GM18520 (cell line): ENCODE data around the gene GYG2.
"Not testable (repeated sequence)": the region's sequence is repeated elsewhere in the genome, so short reads cannot be mapped to it uniquely, and the experiment has no call there.

Experiments used
- ATAC-seq: cut with Tn5 transposase; IDR thresholded peaks from one replicate; pipeline ENCODE4 v1.9.1; 2021; ENCODE audit not compliant: unreplicated experiment

GYG2 gene

DNA sequence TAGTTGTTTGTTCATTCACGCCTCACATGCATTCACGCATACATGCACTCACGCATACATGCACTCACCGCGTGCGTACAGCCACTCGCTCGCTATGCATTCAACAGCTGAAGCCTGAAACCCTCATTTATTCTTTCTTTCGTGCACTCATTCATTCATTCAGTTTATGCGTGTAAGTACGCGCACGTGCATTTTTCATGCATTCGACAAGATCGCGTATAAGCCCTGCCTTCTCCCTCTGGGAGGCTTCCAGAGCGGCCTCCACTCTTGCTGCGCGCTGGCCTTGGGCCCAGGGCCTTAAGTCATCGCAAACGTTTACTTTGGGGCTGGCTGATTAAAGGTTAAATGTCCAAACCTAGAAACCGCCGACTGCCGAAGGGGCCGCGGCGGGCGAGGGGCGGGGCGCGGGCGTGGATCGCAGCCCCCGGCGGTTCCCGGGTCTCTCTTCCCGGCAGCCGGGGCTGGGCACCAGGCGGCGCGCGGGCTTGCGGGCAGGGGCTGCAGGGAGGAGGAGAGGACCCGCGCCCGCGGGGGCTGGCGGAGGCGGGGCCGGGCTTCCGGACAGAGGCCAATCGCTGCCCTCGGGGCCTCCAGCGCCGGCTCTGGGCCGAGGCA, at the start of gene GYG2:
TSS of gene GYG2 (plus strand) at position 587 of the 615 bp plus-strand sequence. CDS start 1,259 bp downstream, outside the sequence.
- no peak for ATAC-seq

DNA sequence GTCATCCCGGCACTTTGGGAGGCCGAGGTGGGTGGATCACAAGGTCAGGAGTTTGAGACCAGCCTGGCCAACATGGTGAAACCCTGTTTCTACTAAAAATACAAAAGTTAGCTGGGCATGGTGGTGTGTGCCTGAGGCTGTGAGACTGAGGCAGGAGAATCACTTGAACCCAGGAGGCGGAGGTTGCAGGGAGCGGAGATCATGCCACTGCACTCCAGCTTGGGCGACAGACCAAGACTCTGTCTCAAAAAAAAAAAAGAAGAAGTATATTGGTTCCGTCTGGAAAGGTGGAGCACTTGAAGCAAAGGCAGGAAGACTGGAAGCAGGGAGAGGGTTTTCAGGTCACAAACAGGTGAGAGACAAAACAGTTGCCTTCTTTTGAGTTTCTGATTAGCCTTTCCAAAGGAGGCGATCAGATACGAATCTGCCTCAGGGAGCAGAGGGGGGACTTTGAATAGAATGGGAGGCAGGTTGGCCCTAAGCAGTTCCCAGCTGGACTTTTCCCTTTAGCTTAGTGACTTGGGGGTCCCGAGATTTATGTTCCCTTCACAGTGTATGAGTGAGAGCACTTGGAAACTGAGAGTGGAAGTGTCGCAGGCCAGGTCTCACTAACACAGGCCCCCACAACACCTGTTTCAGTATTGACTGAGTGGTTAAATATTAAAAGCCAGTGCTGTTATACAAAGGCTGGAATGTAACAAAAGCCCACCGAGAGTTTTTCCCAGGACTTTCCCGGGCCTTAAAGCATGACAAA, 48.1 kb upstream of the GYG2 start:
- not testable (repeated sequence) for ATAC-seq

DNA sequence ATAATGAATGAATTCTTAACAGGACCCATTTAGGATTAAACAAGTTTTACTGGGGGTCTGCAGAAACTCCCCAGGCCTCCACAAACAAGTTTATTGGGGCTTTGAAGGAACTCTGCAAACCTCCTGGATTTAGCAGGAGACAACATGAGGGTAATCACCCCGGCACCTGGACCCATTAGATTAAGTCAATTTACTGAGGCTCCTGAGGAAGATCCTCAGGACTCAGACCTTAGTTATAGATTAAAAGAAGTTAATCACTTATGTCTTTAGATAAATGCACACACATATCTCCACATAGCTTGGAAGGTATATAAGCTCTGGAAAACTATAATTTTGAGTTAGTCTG, 47.5 kb upstream of the GYG2 start:
- no peak for ATAC-seq

DNA sequence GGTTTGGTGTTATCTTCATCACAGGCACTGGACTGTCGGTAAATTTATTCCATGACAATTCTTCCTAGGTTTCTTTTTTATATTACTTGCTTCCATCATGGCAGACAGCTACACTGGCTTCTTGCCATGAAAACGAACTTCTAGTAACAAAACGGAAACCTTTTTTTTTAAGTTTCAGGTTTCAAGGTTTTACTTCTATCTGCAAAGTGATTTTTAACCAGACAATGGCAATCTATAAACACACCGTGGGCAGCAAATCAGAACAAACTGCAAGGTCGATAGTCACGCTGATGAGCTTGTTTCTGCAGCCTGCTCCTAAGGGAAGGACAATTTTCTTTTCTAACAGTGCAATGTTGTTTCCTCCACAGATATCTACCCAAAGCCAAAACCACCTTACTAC, 47.0 kb upstream of the GYG2 start:
- ATAC-seq: no peak

DNA sequence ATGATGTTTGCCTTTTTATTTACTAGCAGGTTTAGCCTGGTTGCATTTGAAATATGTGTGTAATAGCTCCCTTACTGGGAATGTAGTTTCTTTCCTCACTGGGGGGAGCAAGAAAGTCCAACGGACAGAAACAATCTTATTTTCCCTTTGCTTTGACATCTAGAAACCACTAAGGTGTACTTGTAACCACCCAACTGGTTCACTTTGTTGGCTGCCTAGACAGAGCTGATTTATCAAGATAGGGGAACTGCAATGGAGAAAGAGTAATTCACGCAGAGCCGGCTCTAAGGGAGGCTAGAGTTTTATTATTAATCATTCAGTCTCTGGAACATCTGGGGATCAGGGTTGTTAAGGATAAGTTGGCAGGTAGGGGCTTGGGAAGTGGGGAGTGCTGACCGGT, 46.6 kb upstream of the GYG2 start:
- no peak for ATAC-seq

DNA sequence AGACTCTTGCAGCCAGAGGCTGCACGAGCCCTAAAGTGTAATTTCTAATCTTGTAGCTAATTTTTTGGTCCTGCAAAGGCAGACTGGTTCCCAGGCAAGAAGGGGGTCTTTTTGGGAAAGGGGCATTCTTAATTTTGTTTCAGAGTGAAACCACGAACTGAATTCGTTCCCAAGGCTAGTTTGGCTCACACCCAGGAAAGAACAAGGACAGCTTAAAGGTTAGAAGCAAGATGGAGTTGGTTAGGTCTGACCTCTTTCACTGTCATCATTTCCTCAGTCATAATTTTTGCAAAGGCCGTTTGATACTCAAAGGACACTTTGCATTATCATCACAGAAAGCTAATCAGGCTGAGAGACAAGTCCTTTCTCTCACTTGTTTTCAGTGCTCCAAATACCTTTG, 46.0 kb upstream of the GYG2 start:
- no peak for ATAC-seq

DNA sequence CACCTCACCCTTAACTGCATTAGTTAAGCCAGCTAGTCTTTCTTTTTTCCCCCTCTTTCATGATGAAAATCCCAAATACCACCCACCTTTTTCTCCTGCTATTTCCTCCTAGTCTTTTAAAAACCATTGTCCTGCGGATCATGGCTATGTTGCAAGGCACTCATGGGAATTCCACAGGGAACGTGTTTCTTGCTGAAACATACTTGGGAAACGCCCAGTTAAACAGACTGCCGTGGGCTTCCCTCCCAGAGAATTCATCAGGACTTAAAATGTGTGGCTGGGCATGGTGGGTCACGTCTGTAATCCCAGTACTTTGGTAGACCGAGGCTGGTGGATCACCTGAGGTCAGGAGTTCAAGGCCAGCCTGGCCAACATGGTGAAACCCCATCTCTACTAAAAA, 44.7 kb upstream of the GYG2 start:
- ATAC-seq: no peak

DNA sequence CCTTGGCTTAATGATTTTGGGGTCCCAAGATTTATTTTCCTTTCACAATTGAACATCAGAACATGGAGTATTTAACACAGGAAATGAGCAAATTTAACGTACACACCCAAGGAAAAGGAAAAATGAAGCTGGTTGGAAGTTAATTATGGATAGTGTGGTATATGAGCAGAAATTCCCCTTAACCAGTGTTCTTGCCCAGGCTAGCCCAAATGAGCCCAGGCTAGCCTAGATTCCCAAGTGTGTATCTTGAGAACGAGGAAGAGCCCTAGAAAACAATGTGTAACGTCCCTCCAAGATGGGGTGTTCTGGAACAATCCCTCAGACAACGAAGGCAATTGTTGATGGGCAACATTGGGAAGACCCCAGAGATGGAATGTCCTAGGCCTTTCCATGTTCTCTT, 43.2 kb upstream of the GYG2 start:
- no peak for ATAC-seq

DNA sequence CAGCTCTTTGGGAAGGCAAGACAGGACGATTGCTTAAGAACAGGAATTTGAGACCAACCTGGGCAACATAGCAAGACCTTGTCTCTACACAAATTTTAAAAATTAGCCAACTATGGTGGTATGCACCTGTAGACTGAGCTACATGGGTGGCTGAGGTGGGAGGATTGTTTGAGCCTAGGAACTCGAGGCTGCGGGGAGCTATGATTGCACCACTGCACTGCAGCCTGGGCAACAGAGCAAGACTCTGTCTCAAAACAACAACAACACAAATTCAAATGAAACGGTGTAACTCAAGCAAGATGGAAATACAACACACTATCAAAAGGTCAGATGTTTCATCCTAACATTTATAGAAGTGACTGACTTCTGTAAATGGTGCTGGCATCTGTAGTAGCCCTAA, 39.8 kb upstream of the GYG2 start:
- ATAC-seq: no peak

DNA sequence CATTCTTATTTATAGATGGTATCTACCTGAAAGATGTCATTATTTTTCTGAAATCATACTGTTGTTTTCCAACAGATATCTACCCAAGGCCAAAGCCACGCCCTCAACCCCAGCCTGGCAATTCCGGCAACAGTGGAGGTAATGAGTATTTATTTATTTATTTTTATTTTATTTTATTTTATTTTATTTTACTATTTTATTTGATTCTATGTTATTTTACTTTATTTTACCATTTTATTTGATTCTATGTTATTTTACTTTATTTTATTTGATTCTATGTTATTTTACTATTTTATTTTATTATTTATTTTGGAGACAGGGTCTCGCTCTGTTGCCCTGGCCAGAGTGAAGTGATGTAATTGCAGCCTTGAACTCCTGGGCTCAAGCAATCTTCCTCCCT, 39.2 kb upstream of the GYG2 start:
- no peak for ATAC-seq

DNA sequence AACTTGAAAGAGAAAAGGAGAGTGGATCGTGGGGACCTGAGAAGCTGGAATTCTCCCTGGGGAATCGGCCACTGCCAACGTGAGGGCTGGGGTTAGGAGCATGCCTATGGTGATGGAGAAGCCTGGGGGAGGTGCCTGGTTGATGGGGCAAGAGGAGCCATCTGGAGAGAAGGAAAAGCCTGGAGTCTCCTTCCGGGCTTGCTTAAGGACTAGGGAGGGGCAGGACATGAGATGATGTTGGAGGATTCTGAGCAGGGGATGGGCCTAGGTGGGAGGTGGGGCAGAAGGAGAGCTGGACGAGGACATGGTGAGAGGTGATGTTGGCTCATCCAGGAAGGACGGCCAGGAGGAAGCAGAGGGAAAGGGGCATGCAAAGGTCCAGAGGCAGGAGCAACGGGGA, 35.0 kb upstream of the GYG2 start:
- ATAC-seq: no peak

DNA sequence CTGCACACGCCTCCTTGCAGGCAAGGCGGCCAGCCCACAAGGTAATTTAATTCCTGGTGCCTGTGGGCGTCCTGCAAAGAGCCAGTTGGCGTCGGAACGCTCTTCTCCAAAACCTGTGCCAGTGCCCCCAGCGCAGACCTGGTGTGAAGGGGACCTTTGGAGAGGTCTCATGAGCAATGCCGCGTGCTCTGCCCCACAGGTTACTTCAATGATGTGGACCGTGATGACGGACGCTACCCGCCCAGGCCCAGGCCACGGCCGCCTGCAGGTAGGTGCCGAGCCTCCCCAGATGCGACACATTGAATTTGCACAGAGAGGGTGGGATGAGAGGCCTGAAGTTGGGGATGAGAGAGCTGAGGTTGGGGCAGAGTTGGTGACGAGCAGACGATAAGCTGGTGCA, 34.4 kb upstream of the GYG2 start:
- ATAC-seq: no peak

DNA sequence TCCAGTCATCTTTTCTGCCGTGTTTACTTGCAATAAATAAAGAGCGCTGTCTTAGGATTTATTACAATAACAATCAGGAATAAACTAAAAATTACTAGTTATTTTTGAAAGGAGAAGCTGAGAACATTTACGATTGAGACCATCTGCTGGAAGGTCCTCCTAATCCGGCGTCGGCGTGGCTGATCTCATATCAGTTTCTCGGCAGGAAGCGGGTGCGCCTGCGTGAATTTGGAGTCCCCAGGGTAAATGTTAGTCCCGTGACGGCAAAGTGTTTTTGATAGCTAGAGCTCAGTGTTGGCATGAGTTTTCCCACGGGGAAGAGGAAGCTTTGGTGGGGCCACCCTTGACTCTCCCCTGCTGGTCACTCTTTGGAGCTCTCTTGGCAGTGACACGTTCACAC, 31.9 kb upstream of the GYG2 start:
- not testable (repeated sequence) for ATAC-seq

DNA sequence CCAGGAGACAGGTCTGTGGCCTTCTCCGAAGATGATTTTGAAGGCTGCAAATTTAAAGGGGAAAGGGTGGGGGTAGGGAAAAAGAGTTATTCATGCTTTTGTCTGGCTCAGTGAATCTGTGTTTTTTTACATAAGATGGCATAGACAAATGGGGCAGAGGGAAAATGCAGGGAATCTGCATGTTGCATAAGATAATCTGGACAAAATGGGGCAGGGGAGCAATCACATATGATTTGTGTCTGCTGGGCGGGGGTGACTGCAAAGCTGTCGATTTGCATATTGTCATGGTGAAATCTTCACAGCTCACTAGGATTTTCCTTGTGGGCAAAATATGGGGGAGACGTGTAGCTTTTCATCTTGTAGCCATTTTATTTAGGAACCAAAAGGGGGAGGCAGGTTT, 29.4 kb upstream of the GYG2 start:
- no peak for ATAC-seq

DNA sequence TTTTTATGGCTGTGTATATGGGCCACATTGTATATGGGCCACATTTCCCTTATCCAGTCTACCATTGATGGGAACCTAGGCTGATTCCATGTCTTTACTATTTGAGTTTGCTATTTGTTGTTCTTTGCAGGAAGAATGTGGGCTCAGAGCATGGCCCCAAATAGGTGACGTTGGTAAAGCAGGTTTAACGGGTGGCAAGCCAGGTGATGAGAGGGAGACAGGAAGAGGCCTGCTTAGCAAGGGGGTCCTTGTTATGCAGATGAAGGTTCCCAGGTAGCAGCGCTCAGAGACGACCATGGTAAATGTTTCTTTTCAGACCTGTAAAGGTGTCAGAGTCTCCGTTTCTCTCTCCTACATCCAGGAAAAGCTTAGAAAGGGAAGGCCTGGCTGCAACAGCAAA, 28.8 kb upstream of the GYG2 start:
- not testable (repeated sequence) for ATAC-seq

DNA sequence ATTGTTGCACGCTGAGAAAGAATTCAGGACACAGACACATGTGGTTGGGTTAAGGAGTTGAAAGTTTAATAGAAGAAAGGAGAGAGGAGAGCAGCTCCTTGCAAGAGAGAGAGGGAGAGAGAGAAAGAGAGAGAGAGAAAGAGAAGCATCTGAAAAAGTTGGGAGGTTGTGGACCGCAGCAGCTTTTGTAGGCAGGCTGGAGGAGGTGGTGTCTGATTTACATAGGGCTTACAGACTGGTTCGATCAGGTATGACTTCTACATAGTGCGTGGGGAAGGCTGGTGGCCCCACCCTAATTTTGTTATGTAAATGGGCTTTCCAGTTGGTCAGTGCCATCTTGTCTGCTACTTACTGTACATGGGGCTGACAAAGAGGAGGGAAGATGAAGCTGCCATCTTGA, 27.5 kb upstream of the GYG2 start:
- no peak for ATAC-seq

DNA sequence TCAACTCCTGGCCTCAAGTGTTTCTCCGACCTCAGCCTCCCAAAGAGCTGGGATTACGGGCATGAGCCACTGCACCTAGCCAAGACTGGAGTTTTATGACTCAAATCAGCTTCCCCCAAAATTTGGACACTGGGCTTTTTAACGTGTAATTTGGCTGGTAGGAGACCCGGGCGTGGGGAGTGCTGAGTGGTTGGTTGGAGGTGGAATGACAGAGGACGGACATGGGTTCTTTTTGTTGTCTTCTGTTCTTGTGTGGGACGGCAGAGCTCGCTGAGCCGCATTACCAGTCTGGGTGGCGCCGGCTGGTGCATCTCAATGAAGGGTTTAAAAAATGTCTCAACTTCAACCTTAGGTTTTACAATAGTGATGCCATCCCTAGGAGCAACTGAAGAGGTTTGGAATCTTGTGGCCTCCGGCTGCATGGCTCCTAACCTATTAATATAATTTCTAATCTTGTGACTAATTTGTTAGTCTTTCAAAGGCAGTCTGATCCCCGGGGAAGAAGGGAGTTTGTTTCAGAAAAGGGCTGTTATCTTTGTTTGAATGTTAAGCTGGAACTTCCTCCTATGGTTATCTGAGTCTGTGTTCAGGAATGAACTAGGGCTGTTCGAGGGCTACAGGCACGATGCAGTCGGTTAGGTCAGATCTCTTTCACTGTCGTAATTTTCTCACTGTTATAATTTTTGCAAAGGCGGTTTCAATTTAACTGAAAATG, 26.2 kb upstream of the GYG2 start:
- not testable (repeated sequence) for ATAC-seq

DNA sequence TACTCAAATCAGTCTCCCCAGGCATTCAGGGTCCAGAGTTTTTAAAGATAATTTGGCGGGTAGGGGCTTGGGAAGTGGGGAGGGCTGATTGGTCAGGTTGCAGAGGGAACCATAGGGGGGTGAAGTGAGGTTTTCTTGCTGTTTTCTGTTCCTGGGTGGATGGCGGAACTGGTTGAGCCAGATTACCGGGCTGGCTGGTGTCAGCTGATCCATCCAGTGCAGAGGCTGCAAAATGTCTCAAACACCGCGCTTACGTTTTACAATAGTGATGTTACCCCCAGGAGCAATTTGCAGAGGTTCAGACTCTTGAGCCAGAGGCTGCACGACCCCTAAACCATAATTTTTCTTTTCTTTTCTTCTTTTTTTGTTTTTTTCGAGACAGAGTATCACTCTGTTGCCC, 25.2 kb upstream of the GYG2 start:
- ATAC-seq: not testable (repeated sequence)

DNA sequence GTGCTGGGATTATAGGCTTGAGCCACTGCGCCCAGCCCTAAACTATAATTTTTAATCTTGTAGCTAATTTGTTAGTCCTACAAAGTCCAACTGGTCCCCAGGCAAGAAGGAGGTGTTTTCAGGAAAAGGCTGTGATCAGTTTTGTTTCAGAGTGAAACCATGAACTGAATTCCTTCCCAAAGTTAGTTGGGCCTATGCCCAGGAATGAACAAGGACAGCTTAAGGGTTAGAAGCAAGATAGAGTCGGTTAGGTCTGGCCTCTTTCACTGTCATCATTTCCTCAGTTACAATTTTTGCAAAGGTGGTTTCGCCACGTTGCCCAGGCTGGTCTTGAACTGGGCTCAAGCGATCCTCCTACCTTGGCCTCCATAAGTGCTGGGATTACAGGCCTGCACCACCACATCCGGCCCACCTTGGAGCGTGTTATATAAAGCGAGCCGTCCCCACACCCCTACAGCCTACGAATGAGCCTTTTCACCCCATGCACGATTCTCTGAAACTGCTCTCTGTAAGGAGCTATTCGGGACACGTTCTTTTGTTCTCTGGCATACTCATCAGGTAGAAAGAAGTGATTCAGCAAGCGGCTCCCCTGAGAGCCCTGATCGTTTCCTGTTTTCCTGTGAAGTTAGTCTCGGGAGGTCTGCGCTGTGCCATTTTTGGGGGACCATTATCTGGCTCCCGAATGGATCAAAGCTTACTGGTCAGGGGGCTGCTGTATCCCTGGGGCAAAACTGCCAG, 24.5 kb upstream of the GYG2 start:
- not testable (repeated sequence) for ATAC-seq

DNA sequence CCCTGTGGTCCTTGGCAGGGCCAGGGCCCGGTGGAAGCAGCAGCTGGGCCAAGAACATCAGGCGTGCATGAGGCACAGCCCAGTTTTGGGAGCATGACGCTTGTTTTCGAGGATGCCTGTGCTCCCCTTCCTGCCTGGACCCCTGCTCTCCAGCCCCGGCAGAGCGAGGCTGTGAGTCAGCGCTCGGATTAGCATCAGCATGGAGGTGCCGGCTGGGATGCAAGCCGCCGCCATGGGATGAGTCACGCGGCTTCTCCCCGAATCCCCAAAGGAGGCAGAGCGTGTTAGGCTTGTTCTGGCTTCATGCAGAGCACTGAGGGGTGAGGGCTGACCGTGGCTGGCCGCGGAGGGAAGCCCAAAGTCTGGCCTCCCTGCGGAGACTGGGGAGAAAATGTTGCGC, 23.9 kb upstream of the GYG2 start:
- not testable (repeated sequence) for ATAC-seq

DNA sequence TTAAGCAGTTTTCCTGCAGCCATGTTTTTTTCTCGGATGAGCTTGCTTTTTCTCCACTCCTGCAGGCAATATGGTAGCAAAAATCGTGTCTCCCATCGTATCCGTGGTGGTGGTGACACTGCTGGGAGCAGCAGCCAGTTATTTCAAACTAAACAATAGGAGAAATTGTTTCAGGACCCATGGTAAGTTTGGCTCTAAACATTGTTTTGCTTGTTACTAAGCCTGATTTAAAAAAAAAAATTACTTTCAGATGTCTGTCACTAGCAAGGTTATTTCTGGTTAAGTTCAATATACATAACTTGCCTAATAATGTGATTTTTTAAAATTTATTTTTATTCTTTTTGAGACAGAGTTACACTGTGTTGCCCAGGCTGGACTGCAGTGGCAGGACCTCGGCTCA, 17.5 kb upstream of the GYG2 start:
- ATAC-seq: no peak
